GM19023 (cell line): ENCODE measurements around the gene USP53.
"Not testable (repeated sequence)": the region's sequence is repeated elsewhere in the genome, so short reads cannot be mapped to it uniquely, and the experiment has no call there.

Source experiments
- ATAC-seq: cut with Tn5 transposase; IDR thresholded peaks from one replicate; pipeline ENCODE4 v1.9.1; 2021; ENCODE audit warnings: mild to moderate bottlenecking, moderate library complexity; ENCODE audit not compliant: unreplicated experiment

Gene USP53

GRCh38 chr4:119227690-119228089 lies 15.2 kb downstream of the USP53 start:
- ATAC-seq, result no peak

- no peak for ATAC-seq
These were observed 15.9 kb downstream of the USP53 start for GRCh38 chr4:119228406-119228805.

GRCh38 chr4:119229908-119230687 lies 17.6 kb downstream of the USP53 start:
- no peak for ATAC-seq

- ATAC-seq, result no peak
These were observed 19.0 kb downstream of the USP53 start for GRCh38 chr4:119231491-119231890.

GRCh38 chr4:119232286-119232685 lies 19.8 kb downstream of the USP53 start:
- ATAC-seq, result no peak

- no peak for ATAC-seq
These were observed 20.7 kb downstream of the USP53 start for GRCh38 chr4:119233191-119233590.

GRCh38 chr4:119233750-119234149 lies 21.2 kb downstream of the USP53 start:
- ATAC-seq, result no peak

GRCh38 chr4:119237201-119237600 lies 24.7 kb downstream of the USP53 start:
- ATAC-seq, result no peak

GRCh38 chr4:119237642-119238041 lies 25.1 kb downstream of the USP53 start:
- ATAC-seq, result no peak

- peak; percentile 99 for ATAC-seq
These were observed 25.7 kb downstream of the USP53 start for GRCh38 chr4:119238068-119238722.

- ATAC-seq, result no peak
These were observed 27.6 kb downstream of the USP53 start for GRCh38 chr4:119240128-119240527.

GRCh38 chr4:119240568-119240967 lies 28.1 kb downstream of the USP53 start:
- no peak for ATAC-seq

GRCh38 chr4:119242417-119242816 lies 29.9 kb downstream of the USP53 start:
- ATAC-seq, result no peak

GRCh38 chr4:119243868-119244267 lies 31.4 kb downstream of the USP53 start:
- ATAC-seq, result no peak

- no peak for ATAC-seq
These were observed 31.8 kb downstream of the USP53 start for GRCh38 chr4:119244344-119244743.

GRCh38 chr4:119244832-119245231 lies 32.3 kb downstream of the USP53 start:
- ATAC-seq, result no peak

- no peak for ATAC-seq
These were observed 33.7 kb downstream of the USP53 start for GRCh38 chr4:119246177-119246733.

- ATAC-seq, result not testable (repeated sequence)
These were observed 38.5 kb downstream of the USP53 start for GRCh38 chr4:119251037-119251436.

- not testable (repeated sequence) for ATAC-seq
These were observed 42.7 kb downstream of the USP53 start for GRCh38 chr4:119255223-119255622.

- ATAC-seq, result no peak
These were observed 48.0 kb downstream of the USP53 start for GRCh38 chr4:119260528-119260927.

- ATAC-seq, result no peak
These were observed 49.5 kb downstream of the USP53 start for GRCh38 chr4:119261986-119262385.

- no peak for ATAC-seq
These were observed 52.2 kb downstream of the USP53 start for GRCh38 chr4:119264743-119265142.
